Stimulated activated CD4-positive, alpha-beta T cell treated with anti-CD3 and anti-CD28 coated beads, Interleukin-15, amount 100 ng/mL, for 24 hours (primary cell): ENCODE data around the gene DRC3.
A peak's percentile ranks its signal among the peaks of the same experiment; 100 is the strongest.
"Not testable (repeated sequence)": the region's sequence is repeated elsewhere in the genome, so short reads cannot be mapped to it uniquely, and the experiment has no call there.

ENCODE experiments used
- DNase-seq: peaks from one replicate; pipeline ENCODE4 v3.0.0-alpha.2; 2020

DRC3 gene

GRCh38 chr17:17995887-17996286, 23.2 kb downstream of the DRC3 start:
- DNase-seq, result not testable (repeated sequence)

GRCh38 chr17:17998934-17999333, 26.3 kb downstream of the DRC3 start:
- DNase-seq, result no peak

GRCh38 chr17:17999364-18000029, 26.8 kb downstream of the DRC3 start:
- no peak for DNase-seq

- no peak for DNase-seq
These were observed 27.4 kb downstream of the DRC3 start for GRCh38 chr17:18000030-18000408.

GRCh38 chr17:18002171-18002570, 29.5 kb downstream of the DRC3 start:
- no peak for DNase-seq

GRCh38 chr17:18004345-18004744, 31.7 kb downstream of the DRC3 start:
- DNase-seq, result no peak

GRCh38 chr17:18004884-18005305, 32.2 kb downstream of the DRC3 start:
- DNase-seq, result no peak

- DNase-seq, result no peak
These were observed 32.8 kb downstream of the DRC3 start for GRCh38 chr17:18005496-18005895.

- no peak for DNase-seq
These were observed 34.0 kb downstream of the DRC3 start for GRCh38 chr17:18006495-18007239.

GRCh38 chr17:18008496-18009268, 36.0 kb downstream of the DRC3 start:
- DNase-seq, result no peak

- DNase-seq, result no peak
These were observed 37.2 kb downstream of the DRC3 start for GRCh38 chr17:18009609-18010420.

GRCh38 chr17:18011286-18011685, 38.6 kb downstream of the DRC3 start:
- DNase-seq, result no peak

GRCh38 chr17:18014006-18014405, 41.3 kb downstream of the DRC3 start:
- no peak for DNase-seq

GRCh38 chr17:18015593-18015992, 42.9 kb downstream of the DRC3 start:
- no peak for DNase-seq

- no peak for DNase-seq
These were observed 43.8 kb downstream of the DRC3 start for GRCh38 chr17:18016426-18016825.

- DNase-seq, result no peak
These were observed 45.3 kb downstream of the DRC3 start for GRCh38 chr17:18017958-18018357.

- DNase-seq, result no peak
These were observed 45.8 kb downstream of the DRC3 start for GRCh38 chr17:18018411-18018921.

- no peak for DNase-seq
These were observed 47.1 kb downstream of the DRC3 start for GRCh38 chr17:18019838-18020154.

GRCh38 chr17:18020971-18021370, 48.3 kb downstream of the DRC3 start:
- no peak for DNase-seq

- DNase-seq, result no peak
These were observed 48.7 kb downstream of the DRC3 start for GRCh38 chr17:18021372-18021771.

- peak; percentile 49 for DNase-seq
These were observed 52.7 kb downstream of the DRC3 start for GRCh38 chr17:18025241-18025944.
